Measurements from ENCODE around the gene CAPNS1.

CAPNS1 gene

GRCh38 chr19:36198119-36198518 is 58.3 kb downstream of the CAPNS1 start:
- TF ChIP-seq, protein P1, sequence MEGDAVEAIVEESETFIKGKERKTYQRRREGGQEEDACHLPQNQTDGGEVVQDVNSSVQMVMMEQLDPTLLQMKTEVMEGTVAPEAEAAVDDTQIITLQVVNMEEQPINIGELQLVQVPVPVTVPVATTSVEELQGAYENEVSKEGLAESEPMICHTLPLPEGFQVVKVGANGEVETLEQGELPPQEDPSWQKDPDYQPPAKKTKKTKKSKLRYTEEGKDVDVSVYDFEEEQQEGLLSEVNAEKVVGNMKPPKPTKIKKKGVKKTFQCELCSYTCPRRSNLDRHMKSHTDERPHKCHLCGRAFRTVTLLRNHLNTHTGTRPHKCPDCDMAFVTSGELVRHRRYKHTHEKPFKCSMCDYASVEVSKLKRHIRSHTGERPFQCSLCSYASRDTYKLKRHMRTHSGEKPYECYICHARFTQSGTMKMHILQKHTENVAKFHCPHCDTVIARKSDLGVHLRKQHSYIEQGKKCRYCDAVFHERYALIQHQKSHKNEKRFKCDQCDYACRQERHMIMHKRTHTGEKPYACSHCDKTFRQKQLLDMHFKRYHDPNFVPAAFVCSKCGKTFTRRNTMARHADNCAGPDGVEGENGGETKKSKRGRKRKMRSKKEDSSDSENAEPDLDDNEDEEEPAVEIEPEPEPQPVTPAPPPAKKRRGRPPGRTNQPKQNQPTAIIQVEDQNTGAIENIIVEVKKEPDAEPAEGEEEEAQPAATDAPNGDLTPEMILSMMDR (conservative IDR thresholded peaks at IDR 0.05; ENCODE audit: low read depth, low read length) = no peak
- no peak for DNase-seq (ENCODE audit: low read depth)
- H3K4me3 ChIP-seq (ENCODE audit: low read length) = no peak overlapping the region

All from retinal pigment epithelial cell (primary cell).